CD4-positive, alpha-beta T cell treated with Interleukin-17A for 4 hours (primary cell): ENCODE data around the gene ARFGAP2.
A peak's percentile ranks its signal among the peaks of the same experiment; 100 is the strongest.

ENCODE experiments used
- DNase-seq: peaks from one replicate; pipeline ENCODE4 v3.0.0-alpha.2; 2020; ENCODE audit warnings: mixed read lengths

The ARFGAP2 gene

DNA sequence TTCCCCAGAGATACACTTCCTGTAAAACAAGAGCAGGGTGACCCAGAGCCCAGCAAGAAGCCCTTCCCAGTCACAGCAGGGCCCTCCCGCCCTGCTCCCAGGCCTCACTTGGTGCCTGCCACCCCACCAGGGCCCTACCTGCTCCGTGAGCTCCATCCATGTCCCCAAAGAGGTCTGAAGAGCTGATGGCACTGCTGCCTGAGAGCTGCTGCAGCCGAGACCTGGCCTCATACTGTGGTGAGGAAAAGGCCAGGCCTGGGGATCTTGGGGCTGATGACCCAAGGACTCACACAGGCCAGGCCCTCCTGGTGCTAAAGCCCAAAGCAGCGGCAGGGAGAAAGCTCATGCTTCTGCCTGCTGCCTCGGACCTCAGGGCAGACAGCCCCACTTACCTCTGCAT is 10.3 kb downstream of the ARFGAP2 start:
- DNase-seq = no peak

DNA sequence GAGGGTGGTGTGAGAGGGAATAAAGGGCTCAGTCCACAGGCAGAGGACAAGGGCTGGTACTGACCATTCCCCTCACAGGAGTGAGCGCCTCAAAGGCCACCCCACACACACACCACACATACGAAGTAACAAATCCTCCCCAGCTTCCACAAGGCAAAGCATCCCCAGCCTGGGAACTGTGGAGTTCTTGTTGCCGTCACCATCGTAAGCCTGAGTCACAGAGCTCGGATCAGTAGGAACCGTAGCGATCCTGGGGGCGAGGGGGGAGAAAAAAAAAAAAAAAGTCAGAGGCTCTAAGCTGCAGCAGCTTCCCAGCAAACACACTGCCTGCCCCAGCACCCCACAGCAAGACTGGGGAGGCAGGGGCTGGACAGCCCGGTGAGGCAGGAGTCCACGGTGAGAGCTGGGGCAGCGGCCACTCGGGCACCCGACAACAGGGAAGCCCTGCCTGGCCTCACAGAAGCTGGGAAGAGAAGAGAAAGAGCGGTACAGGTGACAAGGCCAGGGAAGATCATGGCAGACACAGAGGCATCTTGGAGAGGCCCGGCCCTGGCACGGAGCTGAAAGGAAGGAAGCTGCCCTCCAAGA is 11.3 kb downstream of the ARFGAP2 start:
- no peak for DNase-seq

DNA sequence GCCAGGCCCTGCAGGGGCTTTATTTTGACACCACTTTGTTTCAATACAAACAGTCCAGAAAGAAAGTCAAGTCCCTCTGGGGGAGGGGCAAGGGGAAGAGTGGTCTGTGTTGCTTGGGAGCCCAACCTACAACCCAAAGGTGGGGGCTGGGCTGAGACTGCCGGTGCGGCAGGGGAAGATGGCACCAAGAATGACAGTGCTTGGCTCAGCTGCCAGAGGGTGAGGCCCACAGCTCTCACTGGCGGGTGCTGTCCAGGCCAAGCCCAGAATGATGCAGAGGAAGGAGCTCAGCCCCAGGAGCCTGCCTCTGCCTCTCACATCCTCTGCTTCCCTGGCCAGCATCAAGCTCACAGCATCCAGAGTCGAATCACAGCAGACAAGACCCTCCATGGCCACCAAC is 12.4 kb downstream of the ARFGAP2 start:
- DNase-seq = no peak

DNA sequence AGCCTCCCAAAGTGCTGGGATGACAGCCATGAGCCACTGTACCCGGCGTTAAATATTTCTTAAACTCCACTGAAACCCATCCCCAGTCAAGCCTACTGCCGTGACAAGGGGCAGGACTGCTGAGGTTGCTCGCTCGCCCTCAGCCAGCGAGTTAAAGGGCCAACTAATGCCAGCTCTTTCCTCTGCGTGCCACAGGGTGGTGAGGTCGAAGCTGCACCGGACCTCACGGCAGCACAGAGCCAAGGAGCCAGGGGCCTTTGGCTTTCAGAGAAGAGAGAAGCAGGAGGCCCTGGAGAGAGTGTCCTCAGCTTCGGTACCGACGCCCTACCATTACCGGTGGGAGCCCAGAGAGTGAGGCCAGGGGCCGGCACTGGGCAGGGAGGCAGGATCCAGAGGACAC is 12.8 kb downstream of the ARFGAP2 start:
- DNase-seq = no peak

DNA sequence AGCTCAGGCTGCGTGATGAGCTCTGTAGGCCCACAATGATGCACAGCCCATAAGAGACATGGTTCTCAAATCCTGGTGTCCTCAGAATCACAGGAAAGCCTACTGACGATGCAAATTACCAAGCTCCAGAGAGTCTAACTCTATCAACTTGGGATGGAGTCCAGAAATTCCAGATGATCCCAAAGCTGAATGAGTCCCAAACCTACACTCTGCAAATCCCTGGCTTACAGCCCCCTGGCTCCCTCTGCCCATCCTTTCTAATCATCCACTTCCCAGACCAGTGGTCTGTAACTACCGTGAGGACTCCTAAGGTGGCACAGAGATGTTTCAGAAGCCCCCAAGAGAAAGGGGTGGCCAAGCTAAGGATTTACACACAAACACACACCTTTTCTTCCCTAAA is 13.5 kb downstream of the ARFGAP2 start:
- DNase-seq = no peak

DNA sequence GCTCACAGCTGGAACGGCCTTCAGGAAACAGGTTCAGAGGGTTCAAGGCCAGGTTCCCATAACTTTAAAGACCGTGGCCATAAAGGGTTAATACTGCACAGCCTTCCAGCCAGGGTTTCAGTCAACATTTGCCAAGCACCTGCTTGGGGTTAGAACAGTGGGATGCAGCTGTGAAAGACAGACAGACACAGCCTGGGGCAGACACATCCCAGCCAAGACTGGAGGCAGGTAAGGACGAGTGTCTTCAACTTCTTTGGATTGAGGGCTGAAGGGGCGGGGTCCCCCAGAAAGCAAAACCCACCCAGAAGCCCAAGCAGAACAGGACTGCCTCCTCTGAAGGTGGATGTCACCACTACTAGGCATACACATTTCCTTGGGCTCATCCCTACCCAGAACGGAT is 14.3 kb downstream of the ARFGAP2 start:
- DNase-seq = no peak

DNA sequence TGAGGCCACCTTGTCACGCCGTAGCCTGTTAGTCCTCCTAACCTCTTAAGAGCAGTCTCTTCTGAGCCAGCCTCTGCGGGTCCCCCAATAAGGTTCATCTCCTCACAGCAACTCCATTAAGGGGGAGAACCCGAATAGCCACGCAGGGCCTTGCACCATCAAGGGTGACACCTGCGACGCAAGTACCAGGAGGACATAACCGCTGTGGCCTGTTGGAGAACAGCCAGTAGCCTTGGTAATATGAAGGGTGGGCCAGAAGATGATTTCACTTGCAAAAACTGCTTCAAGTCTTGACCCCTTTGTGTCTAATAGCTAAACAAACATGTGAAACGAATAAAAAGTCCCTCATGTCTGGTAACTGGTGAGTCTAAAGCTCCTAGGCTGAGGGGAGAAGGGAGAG is 14.8 kb downstream of the ARFGAP2 start:
- no peak for DNase-seq

DNA sequence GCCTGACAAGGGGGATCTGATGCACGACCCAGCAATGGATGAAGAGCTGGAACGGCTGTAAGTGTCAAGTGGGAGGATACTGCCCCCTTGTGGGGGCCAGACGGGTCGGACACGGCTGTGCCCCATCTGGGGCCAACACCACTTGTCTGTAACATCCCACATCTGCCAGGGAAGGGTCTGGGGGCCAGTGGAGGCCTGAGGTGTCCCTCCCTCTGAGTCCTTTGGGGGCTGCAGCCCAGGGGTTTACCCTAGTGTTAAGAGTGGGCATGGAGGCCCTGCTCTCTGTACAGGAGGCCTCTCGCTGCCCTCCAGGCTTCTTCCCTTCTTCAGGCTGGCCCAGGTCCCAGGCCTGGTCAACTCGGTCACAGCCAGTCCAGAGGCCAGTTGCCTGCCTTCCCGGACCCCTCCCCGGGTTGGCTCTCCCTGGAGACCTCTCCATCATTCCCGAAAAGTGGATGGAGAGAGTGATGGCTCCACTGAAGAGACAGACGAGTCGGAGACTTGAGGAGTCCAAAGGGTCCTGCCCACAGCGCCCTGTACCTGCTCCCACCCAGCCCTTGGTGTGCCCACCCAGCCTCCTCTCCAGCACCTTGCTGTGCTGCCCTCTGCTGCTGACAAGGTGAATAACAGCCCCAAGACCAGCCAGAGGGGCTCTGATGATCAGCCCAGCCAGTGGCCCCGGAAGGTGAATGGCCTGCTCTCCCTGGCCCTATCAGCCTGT is 15.4 kb downstream of the ARFGAP2 start:
- DNase-seq = peak; percentile 72

DNA sequence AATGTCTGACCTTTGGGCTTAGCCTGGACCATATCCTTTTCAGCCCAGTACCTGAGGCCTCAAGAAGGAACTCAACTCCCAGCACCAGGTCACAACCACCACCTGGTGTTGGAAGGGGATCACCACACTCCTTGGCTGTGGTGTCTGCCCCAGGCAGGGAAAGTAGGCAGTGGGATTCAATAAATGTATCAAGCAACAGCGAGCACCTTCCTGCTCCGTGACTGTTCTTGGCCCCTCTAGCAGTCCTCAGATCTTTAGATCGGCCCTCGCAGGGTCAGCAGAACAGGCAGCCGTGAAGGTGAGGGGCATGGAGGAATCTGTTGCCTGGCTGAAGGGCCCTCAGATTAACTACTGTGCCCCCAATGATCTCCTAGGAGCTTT is 15.9 kb downstream of the ARFGAP2 start:
- DNase-seq = no peak

DNA sequence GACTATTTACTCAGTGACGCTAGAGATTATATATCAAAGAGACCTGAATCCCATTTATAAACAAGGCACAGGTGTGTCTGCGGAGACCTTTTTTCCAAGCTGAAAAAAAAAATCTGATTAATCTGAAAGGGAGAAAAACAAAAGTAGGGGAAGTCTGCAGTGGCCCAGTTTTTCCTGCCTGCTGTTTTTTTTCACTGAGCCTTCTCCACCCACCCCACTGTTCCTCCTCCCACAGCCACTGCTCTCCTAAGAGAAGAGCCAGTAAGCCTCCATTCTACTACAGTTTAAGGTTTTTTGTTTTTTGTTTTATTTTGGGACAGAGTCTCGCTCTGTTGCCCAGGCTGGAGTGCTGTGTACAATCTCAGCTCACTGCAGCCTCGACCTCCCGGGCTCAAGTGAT is 18.4 kb downstream of the ARFGAP2 start:
- no peak for DNase-seq

DNA sequence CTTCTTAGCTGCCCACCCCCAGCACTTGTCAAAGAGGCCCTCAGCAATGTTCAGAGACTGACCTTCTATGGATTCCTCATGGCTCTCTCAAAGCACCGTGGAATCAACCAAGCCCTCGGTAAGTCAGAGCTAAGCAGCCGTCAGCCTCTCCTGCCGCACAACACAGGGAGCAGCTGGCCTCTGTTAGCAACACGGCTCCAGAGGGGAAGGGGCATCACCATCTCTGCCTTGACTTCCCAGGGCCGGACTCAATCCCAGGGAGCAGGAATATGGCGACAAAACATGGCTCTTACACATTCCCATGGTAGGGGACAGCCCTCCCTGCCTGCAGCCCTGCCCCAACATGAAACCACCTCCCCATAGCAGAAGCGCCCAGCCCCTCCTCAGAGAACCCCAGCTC is 18.9 kb downstream of the ARFGAP2 start:
- DNase-seq = no peak

DNA sequence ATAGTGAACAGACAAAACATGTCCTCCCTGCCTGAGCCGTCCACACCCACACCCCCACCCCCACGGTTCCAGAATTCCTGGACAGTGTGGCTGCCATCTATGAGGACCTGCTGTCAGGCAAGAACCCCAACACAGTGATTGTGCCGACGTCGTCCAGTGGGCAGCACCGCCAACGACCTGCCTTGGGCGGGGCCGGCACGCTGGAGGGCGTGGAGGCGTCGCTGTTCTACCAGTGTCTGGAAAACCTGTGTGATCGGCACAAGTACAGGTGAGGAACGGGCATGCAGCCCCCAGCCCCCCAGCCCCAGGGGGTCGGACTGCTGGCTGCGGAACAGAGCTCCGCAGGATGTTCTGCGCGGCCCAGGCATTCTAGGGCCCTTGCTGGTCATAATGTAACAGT is 19.7 kb downstream of the ARFGAP2 start:
- no peak for DNase-seq

DNA sequence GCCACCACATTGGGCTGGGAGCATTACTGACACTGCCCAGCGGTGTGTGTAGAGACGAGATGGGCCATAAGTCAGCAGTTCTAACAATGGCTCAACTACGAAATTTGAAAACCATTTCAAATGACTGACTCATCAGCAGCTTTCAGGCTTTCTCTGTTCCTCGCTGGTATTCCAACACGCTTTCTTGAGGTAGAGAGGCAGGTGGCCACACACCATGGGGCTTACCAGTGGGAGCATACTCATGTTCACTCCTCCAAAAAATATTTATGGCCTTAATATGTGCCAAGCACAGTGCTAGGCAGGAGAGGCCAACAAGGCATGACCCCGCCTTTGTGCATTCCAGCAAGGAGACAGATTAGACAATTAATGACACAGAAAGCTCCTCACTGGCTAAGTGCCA is 20.3 kb downstream of the ARFGAP2 start:
- DNase-seq = no peak

DNA sequence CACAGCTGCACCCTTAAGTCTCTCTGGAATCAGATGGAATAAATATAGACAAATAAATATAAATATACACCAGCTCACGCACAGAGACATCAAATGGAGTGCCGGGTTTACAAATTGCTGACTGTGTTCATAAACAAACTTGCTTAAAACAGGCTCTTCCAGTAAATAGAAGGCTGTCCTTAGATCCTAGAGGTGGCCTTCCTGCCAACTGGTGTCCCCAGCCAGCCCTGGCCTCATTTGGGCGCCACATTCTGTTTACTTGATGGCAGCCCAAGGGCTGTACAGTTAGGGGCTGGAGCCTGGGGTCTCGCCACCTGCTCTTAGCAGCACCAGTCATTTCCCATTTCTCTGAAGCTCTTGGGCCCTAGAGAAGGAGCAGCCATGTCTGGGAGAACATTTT is 20.8 kb downstream of the ARFGAP2 start:
- no peak for DNase-seq

DNA sequence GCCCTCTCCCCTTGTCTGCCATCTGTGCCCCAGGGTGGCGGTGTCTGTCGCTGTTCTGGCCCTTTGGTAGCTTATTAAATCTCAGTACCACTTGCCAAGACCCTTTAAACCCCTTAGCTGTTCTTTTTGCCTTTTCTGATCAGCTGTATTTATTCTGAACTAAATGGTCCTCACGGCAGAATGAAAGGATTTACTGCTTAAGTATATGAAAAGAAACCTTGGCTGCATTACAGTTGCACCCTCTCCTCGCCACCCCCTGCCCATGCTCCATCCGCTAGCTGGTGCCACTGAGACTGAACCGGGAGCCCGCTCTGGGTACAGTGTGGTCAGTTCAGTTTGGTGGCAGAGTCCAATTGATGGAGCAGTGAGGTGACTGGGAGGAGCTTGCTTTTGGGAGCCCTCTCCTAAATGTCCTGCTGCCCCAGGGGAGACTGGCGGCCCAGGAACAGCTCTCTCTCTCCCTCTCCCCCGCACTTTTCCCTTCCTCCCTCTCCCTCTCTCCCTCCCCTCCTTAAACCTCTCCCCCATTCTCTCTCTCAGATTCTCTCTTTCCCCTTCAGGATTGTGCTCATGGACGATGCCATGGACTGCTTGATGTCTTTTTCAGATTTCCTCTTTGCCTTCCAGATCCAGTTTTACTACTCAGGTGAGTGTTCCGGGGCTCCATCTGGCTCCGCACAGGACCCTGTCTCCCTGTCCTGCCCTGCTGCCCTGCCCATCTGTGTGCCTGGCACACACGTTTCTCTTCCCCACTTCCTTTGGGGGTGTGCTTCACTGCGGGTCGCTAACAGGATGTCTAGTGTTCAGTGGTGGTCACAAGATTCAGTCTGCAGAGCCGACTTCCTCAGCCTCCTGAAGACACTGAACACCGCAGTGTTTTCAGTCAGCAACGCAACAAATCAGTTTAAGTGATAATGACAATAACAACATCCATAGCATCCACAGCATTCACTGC is 21.8 kb downstream of the ARFGAP2 start:
- DNase-seq = peak; percentile 60

DNA sequence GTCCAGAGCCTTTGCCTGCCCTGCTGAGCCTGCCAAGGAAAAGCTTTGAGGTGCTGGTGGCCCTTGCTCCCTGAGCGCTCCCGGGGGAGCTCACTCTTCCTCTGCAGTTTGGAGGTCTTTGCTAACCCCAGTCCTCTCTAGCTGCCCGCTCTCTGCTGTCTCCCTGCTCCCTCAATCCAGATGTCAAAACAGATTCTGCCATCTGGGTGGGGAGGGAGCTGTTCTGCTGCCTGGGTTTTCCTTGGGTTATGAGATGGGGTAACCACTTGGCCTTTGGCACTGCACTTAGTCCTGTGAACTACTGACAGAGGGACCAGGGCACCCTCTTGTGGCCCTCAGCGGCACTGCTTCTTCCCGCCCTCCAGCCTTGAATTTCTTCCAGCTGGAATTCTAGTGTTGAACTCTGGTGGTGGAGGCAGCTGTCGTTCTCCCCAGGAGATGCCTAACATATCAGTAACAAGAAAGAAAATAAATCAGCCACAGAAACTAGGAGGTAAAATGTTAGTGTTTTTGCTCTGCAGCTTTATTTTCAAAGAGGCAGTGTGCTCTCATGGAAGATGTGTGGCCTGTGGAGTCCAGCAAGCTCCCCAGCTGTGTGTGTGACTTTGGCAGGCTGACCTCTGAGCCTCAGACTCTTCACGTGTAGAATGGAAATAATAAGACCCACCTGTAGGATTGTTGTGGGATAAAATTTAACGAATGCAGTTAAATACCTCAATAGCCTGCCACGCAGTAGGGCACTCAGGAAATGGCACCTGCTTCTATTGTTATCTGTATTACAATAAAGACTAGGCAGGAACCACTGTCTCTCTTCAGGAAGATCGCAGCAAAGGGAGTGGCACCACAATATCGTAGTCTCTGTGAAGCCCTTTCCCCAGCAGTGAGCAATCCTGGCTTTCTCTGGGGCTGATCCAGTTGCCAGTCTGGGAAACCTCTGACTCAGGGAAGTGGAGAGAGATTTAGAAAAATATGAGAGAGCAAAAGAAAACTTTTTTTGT is 23.4 kb downstream of the ARFGAP2 start:
- DNase-seq = peak; percentile 65

DNA sequence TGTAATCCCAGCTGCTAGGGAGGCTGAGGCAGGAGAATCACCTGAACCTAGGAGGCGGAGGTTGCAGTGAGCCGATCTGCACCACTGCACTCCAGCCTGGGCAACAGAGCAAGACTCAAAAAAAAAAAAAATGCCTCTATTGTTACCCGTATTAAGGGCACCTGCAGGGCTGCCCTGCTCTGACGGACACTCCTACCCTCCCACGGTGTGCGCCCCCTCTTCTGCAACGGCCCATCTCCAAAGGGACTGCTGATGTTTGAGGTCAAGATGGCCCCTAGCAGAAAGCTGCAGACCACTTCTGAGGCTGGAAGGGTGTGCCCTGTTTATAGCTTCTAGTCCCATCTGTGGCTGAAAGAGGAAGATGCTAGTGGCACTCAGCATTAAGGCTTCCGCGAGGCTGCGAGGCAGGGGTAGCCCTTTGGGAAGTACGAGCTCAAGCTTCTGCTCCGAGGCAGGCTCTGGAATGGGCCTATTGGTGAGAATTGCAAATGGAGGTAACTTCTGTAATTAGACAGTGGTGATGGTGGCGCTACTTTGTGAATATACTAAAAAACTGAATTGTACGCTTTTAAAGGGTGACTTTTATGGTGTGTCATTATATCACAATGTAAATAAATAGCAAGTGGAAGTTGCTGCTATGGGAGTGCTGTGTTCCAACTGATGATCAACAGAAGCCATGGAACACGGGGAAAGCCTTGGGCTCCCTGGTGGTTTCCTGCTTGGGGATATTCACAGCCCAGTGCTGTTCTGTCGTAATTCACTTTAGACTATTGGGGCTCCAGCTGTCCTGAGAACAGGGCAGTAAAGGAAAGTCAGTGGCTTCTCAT is 24.3 kb downstream of the ARFGAP2 start:
- no peak for DNase-seq

DNA sequence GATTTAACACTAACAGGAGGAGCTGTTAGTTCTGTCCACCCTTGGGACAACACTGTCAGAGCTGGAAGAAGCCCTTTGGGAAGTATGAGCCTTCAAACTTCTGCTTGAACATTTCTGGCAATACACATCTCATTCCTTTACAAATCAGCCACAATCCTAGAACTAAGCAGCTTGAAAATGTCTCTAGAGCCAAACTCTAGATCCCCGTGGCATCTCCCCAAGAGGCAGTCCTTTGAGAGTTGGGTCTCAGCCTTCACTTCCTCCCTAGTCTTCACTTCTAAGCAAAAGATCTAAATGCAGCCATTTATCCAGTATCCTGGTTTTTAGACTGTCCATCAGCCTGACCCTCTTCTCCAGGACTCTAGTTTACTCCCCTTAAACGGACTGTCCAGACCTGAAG is 26.9 kb downstream of the ARFGAP2 start:
- no peak for DNase-seq

DNA sequence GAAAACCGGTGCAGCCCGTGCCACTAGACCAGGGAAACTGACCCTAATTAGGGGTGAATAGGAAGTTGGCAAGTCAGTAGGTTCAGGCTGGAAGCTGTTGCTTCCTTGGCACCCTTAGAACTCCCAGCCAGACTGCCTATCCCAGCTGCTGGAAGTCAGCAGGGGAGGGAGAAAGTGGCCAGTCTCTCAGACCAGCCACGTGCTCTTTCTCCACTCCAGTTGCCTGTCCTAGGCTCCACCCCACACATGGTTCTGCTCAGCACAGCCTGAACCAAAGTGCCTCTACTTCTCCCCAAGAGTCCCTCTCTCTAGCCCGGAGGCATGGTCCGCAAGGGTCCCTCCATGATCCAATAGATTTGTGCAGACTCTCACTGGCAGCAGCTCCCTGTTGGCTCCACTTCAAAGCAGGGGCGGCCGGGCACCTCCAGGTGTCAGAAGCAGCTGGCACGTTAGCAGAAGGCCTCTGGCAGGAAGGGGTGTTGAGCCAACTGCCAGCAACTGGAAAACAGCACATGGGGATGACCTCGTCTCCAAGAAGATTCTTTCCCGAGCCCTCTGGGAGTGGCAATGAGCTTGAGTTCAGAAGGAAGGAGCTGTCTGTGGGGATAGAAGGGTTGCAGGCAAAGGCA is 27.7 kb downstream of the ARFGAP2 start:
- no peak for DNase-seq

DNA sequence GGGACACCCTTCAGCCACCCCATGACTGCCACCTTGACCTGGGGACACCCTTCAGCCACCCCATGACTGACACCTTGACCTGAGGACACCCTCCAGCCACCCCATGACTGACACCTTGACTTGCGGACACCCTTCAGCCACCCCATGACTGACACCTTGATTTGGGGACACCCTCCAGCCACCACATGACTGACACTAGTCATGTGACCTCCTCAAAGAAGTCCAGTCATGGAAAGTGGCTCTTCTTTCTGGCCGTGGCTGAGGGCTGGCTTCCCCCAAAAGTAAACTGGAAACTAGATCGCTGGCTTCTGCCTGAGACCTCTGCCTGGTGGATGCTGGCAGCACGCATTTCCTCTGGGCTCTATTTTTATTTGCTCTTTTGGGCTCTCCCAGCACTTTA is 28.4 kb downstream of the ARFGAP2 start:
- no peak for DNase-seq

DNA sequence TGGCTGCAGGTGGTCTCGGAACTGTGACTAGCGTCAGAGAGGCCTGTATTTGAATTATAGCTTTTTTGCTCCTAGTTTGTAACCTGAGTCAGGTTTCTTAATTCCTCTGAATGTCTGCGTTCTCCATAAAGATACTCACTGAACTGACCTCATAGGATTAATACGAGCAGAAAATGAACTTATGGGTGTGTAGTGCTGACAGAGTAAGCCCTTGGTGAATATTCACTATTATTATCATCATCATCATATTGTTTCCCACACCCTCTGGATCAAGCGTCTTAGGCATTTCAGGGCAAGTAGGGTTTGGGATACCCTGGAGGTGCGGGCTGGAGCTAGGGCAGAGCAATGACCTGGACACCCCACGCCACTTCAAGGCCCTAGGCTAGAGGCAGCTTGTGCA is 29.0 kb downstream of the ARFGAP2 start:
- DNase-seq = no peak
